Mesendoderm (in vitro differentiated cells): ENCODE measurements around the gene DDX46. TPM values are rescaled to one million over a fixed set of nuclear protein-coding genes. Genes with fewer than 3 reads are reported as not detected.

Experiments used
- DNase-seq: peaks from one replicate; pipeline ENCODE4 v3.0.0; 2013
- H2AK5ac ChIP-seq: 2 replicates; pipeline ENCODE4 v1.6.1; 2013; ENCODE audit warnings: low read length, inconsistent platforms
- H2BK120ac ChIP-seq: 2 replicates; pipeline ENCODE4 v1.6.1; 2013; ENCODE audit warnings: low read depth, mild to moderate bottlenecking, low read length, moderate library complexity, mixed read lengths
- H2BK15ac ChIP-seq: replicated peaks from 2 replicates; pipeline ENCODE4 v1.6.1; 2013; ENCODE audit warnings: low read depth, mild to moderate bottlenecking, moderate library complexity
- H2BK5ac ChIP-seq: 2 replicates; pipeline ENCODE4 v1.6.1; 2013; ENCODE audit warnings: low read length, inconsistent platforms
- H3K18ac ChIP-seq: 2 replicates; pipeline ENCODE4 v1.6.1; 2013; ENCODE audit warnings: mild to moderate bottlenecking, low read length, mixed read lengths
- H3K23ac ChIP-seq: one replicate; pipeline ENCODE4 v1.6.1; 2013; ENCODE audit warnings: low read length
- H3K27ac ChIP-seq: 2 replicates; pipeline ENCODE4 v1.5.1; 2013; ENCODE audit warnings: low read depth, mild to moderate bottlenecking, inconsistent platforms, low read length, moderate library complexity
- H3K27me3 ChIP-seq: 2 replicates; pipeline ENCODE4 v1.6.1; 2013; ENCODE audit warnings: low read length, control low read depth, mild to moderate bottlenecking, inconsistent platforms; ENCODE audit not compliant: insufficient read depth, poor library complexity
- H3K36me3 ChIP-seq: 2 replicates; pipeline ENCODE4 v1.6.1; 2013; ENCODE audit warnings: low read length, inconsistent platforms; ENCODE audit not compliant: control insufficient read depth, insufficient read depth
- H3K4ac ChIP-seq: one replicate; pipeline ENCODE4 v1.6.1; 2013; ENCODE audit warnings: low read depth, mild to moderate bottlenecking, low read length, moderate library complexity
- H3K4me1 ChIP-seq: 2 replicates; pipeline ENCODE4 v1.6.1; 2013; ENCODE audit warnings: low read depth, low read length, inconsistent platforms; ENCODE audit not compliant: control insufficient read depth
- H3K4me2 ChIP-seq: 2 replicates; pipeline ENCODE4 v1.6.1; 2013; ENCODE audit warnings: low read length
- H3K4me3 ChIP-seq: 2 replicates; pipeline ENCODE4 v1.5.1; 2013; ENCODE audit warnings: mild to moderate bottlenecking, low read length
- H3K56ac ChIP-seq: one replicate; pipeline ENCODE4 v1.6.1; 2013; ENCODE audit warnings: low read length
- H3K79me1 ChIP-seq: 2 replicates; pipeline ENCODE4 v1.6.1; 2013; ENCODE audit warnings: low read length, inconsistent platforms
- H3K79me2 ChIP-seq: 2 replicates; pipeline ENCODE4 v1.6.1; 2013; ENCODE audit warnings: mild to moderate bottlenecking, low read length; ENCODE audit not compliant: control insufficient read depth, insufficient read depth
- H3K9ac ChIP-seq: 2 replicates; pipeline ENCODE4 v1.6.1; 2013; ENCODE audit warnings: low read length, inconsistent platforms
- H4K5ac ChIP-seq: one replicate; pipeline ENCODE4 v1.6.1; 2013; ENCODE audit warnings: low read length
- H4K8ac ChIP-seq: one replicate; pipeline ENCODE4 v1.6.1; 2013; ENCODE audit warnings: low read depth, mild to moderate bottlenecking, control low read depth, low read length, moderate library complexity
- WGBS: extraction: QIAGEN DNeasy Blood & Tissue Kit; methylation state at CpG from one replicate; pipeline ENCODE4 v1.1.7; 2013; ENCODE audit warnings: low lambda C conversion rate, missing lambda C conversion rate; ENCODE audit not compliant: insufficient coverage; ENCODE audit errors: extremely low coverage; 5-methylcytosine and 5-hydroxymethylcytosine counted together
- small RNA-seq: library from polyadenylated mRNA; stranded (forward); fragments of <200 nt; extraction: miRNeasy Mini kit (QIAGEN cat#:217004); gene quantifications from one replicate; pipeline ENCODE3, GENCODE V24; 2013; ENCODE audit not compliant: insufficient read depth

The DDX46 gene

GRCh38 chr5:134879456-134879855 lies 120.9 kb downstream of the DDX46 start:
- Histone ChIP-seq H3K4me1 (peaks cover 2% of the 10 kb centered on the region), H3K27me3 (no peaks in the 10 kb centered on the region), H3K27ac (no peak overlapping the region), H3K18ac (no peak overlapping the region), H3K4ac (no peak overlapping the region), H4K5ac (no peak overlapping the region), H3K9ac (no peak overlapping the region), H3K79me2 (no peaks in the 10 kb centered on the region), H2BK120ac (no peak overlapping the region), H4K8ac (no peak overlapping the region), H2BK15ac (no peak overlapping the region), H3K79me1 (no peaks in the 10 kb centered on the region), H3K56ac (no peak overlapping the region), H3K4me2 (no peak overlapping the region), H3K36me3 (no peaks in the 10 kb centered on the region), H3K4me3 (no peak overlapping the region), H3K23ac (no peak overlapping the region), H2BK5ac (no peak overlapping the region), H2AK5ac (no peak overlapping the region)
- no CpG with 5 or more reads among the region's 3 CpGs for WGBS
- no peak for DNase-seq

Small RNA genes lying within 50 kb of the gene (small RNA-seq; reads per million reads assigned to genes)
- not detected for gene RNU6-757P
